Measurements from ENCODE around the gene ZZZ3.

ZZZ3 gene

GRCh38 chr1:77682460-77683159, at the start of gene ZZZ3:
TSS of gene ZZZ3 (minus strand) at chr1:77682658. CDS start at chr1:77633354, 49,304 bp downstream.
- Histone ChIP-seq H3K9me3 (ENCODE audit: insufficient read depth, low read length, severe bottlenecking) (no peaks in the 10 kb centered on the region), H4K20me1 (ENCODE audit: insufficient read depth, low read length) (peaks cover 38% of the 10 kb centered on the region; the same call in 1 of the 2 replicates), H3K9ac (ENCODE audit: low read depth, low read length) (peak within 1 kb of the TSS; percentile 83), H3K36me3 (ENCODE audit: insufficient read depth, low read length) (0 out of 2 replicates have a peak, but pooled peaks cover 3% of the 10 kb centered on the region), H3K27ac (ENCODE audit: low read length) (peak within 1 kb of the TSS; percentile 94), H3K4me3 (ENCODE audit: low read depth in 1 of 2, low read length in 2 of 2) (peak within 1 kb of the TSS; percentile 59 to 84), H3K27me3 (ENCODE audit: insufficient read depth, low read length, poor library complexity) (no peaks in the 10 kb centered on the region), H2AFZ (ENCODE audit: low read depth, low read length) (peak within 1 kb of the TSS; percentile 93), H3K79me2 (ENCODE audit: insufficient read depth, low read length) (peaks cover 54% of the 10 kb centered on the region), H3K4me1 (ENCODE audit: insufficient read depth, low read length) (peaks cover 47% of the 10 kb centered on the region), H3K4me2 (ENCODE audit: insufficient read depth, low read length) (peak within 1 kb of the TSS; percentile 89)
- TF ChIP-seq CTCF (IDR thresholded peaks at IDR 0.05; ENCODE audit: borderline replicate concordance, extremely low read depth, low read length, poor library complexity, severe bottlenecking): no peak
- TF ChIP-seq EZH2 (IDR thresholded peaks at IDR 0.05; ENCODE audit: borderline replicate concordance, low read depth, low read length, severe bottlenecking): no peak
- ATAC-seq (ENCODE audit: insufficient read depth, low read depth): peak; percentile 76
- peak; percentile 94 for DNase-seq

- Histone ChIP-seq H3K36me3 (ENCODE audit: insufficient read depth, low read length) (peaks cover 66% of the 10 kb centered on the region), H3K4me1 (ENCODE audit: insufficient read depth, low read length) (no peaks in the 10 kb centered on the region), H3K27ac (ENCODE audit: low read length) (no peak overlapping the region), H4K20me1 (ENCODE audit: insufficient read depth, low read length) (no peaks in the 10 kb centered on the region), H3K4me3 (ENCODE audit: low read depth in 1 of 2, low read length in 2 of 2) (no peak overlapping the region), H3K9ac (ENCODE audit: low read depth, low read length) (no peak overlapping the region), H3K27me3 (ENCODE audit: insufficient read depth, low read length, poor library complexity) (no peaks in the 10 kb centered on the region), H3K4me2 (ENCODE audit: insufficient read depth, low read length) (no peak overlapping the region), H3K79me2 (ENCODE audit: insufficient read depth, low read length) (0 out of 2 replicates have a peak, but pooled peaks cover 2% of the 10 kb centered on the region), H2AFZ (ENCODE audit: low read depth, low read length) (no peak overlapping the region), H3K9me3 (ENCODE audit: insufficient read depth, low read length, severe bottlenecking) (no peaks in the 10 kb centered on the region)
- TF ChIP-seq CTCF (IDR thresholded peaks at IDR 0.05; ENCODE audit: borderline replicate concordance, extremely low read depth, low read length, poor library complexity, severe bottlenecking) (no peak), EZH2 (IDR thresholded peaks at IDR 0.05; ENCODE audit: borderline replicate concordance, low read depth, low read length, severe bottlenecking) (no peak)
- no peak for ATAC-seq (ENCODE audit: insufficient read depth, low read depth)
- DNase-seq: no peak
Observed at GRCh38 chr1:77732090-77732489, 49.6 kb upstream of the ZZZ3 start.

- H3K9ac ChIP-seq (ENCODE audit: low read depth, low read length): no peak overlapping the region
- H3K4me2 ChIP-seq (ENCODE audit: insufficient read depth, low read length): no peak overlapping the region
- H2AFZ ChIP-seq (ENCODE audit: low read depth, low read length): no peak overlapping the region
- DNase-seq: no peak
- H4K20me1 ChIP-seq (ENCODE audit: insufficient read depth, low read length): no peaks in the 10 kb centered on the region
- no peak overlapping the region for H3K27ac ChIP-seq (ENCODE audit: low read length)
- H3K4me3 ChIP-seq (ENCODE audit: low read depth in 1 of 2, low read length in 2 of 2): no peak overlapping the region
- H3K4me1 ChIP-seq (ENCODE audit: insufficient read depth, low read length): no peaks in the 10 kb centered on the region
- H3K9me3 ChIP-seq (ENCODE audit: insufficient read depth, low read length, severe bottlenecking): no peaks in the 10 kb centered on the region
- ATAC-seq (ENCODE audit: insufficient read depth, low read depth): no peak
- TF ChIP-seq EZH2 (IDR thresholded peaks at IDR 0.05; ENCODE audit: borderline replicate concordance, low read depth, low read length, severe bottlenecking) (no peak), CTCF (IDR thresholded peaks at IDR 0.05; ENCODE audit: borderline replicate concordance, extremely low read depth, low read length, poor library complexity, severe bottlenecking) (no peak)
- H3K36me3 ChIP-seq (ENCODE audit: insufficient read depth, low read length): peaks cover 81% of the 10 kb centered on the region
- no peaks in the 10 kb centered on the region for H3K79me2 ChIP-seq (ENCODE audit: insufficient read depth, low read length)
- H3K27me3 ChIP-seq (ENCODE audit: insufficient read depth, low read length, poor library complexity): no peaks in the 10 kb centered on the region
Observed at GRCh38 chr1:77725706-77726105, 43.2 kb upstream of the ZZZ3 start.

Measured in DND-41 (cell line).